Stimulated activated effector memory CD8-positive, alpha-beta T cell treated with anti-CD3 and anti-CD28 coated beads, Interleukin-12 subunit alpha, Interleukin-12 subunit beta, amount 100 ng/mL, for 72 hours (primary cell): ENCODE measurements around the gene RAB8A.
"Not testable (repeated sequence)": the region's sequence is repeated elsewhere in the genome, so short reads cannot be mapped to it uniquely, and the experiment has no call there.

Experiments
- ATAC-seq: fragments of 150-1000 bp; cut with Tn5 transposase; 2 replicates; pipeline ENCODE4 v1.10.0; 2021
- DNase-seq, 2 donors: peaks; one replicate each; pipeline ENCODE4 v3.0.0; 2021 to 2022; ENCODE audit warnings: low spot score in 2 of 2
- H3K27ac Mint-ChIP-seq: one replicate; pipeline ENCODE4 v1.8.0; 2022; ENCODE audit warnings: mild to moderate bottlenecking, mixed read lengths
- H3K36me3 Mint-ChIP-seq: one replicate; pipeline ENCODE4 v1.8.0; 2022; ENCODE audit warnings: mild to moderate bottlenecking, mixed read lengths
- H3K4me1 Mint-ChIP-seq: one replicate; pipeline ENCODE4 v1.8.0; 2022; ENCODE audit warnings: mixed read lengths
- H3K4me3 Mint-ChIP-seq: one replicate; pipeline ENCODE4 v1.8.0; 2022; ENCODE audit warnings: mild to moderate bottlenecking, mixed read lengths
- H3K9me3 Mint-ChIP-seq: one replicate; pipeline ENCODE4 v1.8.0; 2022; ENCODE audit warnings: mixed read lengths

The RAB8A gene

DNA sequence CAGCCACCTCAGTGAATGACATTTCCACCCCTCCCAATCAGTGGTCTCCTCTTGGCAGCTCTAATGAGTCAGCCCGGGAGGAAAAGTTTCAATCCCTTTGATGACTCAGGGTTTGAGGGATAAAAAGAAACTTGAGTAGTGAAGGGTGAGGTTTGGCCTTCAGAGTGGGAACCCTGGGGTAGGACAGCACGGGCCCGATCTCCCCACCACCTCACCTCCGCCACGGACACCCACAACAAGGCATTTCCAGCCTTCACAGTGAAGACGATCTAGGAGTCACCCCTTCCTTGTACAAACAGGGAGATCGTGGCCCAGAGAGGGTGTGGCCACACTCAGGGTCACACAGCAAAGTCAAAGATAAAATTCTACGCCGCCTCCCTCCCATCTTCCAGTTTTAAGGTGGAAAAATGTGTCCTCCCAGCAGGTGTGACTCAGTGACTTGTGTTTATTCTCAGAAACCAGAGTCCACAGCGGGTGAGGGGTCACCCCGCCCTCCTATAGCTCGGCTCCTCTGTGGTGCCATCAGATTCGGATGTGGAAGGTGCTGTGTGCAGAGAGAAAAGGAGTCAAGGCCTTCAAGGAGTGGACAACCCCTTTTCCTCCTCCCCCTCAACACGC, 49.4 kb downstream of the RAB8A start:
- H3K36me3 Mint-ChIP-seq, result peaks cover 23% of the 10 kb centered on the region
- ATAC-seq (peak; percentile 83), DNase-seq (no peak)
- peaks cover 11% of the 10 kb centered on the region for H3K4me1 Mint-ChIP-seq
- no peaks in the 10 kb centered on the region for H3K9me3 Mint-ChIP-seq
- peak overlapping the region; percentile 35 for H3K4me3 Mint-ChIP-seq
- H3K27ac Mint-ChIP-seq, result no peak overlapping the region

DNA sequence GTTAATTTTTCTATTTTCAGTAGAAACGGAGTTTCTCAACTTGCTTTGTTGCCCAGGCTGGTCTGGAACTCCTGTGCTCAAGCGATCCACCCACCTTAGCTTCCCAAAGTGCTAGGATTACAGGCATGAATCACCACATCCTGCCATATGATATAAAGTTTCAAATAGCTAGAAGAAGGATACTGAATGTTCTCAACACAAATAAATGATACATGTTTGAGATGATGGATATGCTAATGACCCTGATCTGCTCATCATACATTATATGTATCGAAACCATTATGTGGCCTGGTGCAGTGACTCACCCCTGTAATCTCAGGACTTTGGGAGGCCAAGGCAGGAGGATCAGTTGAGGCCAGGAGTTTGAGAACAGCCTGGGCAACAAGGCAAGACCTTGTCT, 50.2 kb downstream of the RAB8A start:
- Mint-ChIP-seq H3K36me3 (peaks cover 15% of the 10 kb centered on the region), H3K9me3 (no peaks in the 10 kb centered on the region), H3K4me3 (no peak overlapping the region), H3K27ac (no peak overlapping the region), H3K4me1 (peaks cover 11% of the 10 kb centered on the region)
- DNase-seq, result no peak
- peak; percentile 43 for ATAC-seq

DNA sequence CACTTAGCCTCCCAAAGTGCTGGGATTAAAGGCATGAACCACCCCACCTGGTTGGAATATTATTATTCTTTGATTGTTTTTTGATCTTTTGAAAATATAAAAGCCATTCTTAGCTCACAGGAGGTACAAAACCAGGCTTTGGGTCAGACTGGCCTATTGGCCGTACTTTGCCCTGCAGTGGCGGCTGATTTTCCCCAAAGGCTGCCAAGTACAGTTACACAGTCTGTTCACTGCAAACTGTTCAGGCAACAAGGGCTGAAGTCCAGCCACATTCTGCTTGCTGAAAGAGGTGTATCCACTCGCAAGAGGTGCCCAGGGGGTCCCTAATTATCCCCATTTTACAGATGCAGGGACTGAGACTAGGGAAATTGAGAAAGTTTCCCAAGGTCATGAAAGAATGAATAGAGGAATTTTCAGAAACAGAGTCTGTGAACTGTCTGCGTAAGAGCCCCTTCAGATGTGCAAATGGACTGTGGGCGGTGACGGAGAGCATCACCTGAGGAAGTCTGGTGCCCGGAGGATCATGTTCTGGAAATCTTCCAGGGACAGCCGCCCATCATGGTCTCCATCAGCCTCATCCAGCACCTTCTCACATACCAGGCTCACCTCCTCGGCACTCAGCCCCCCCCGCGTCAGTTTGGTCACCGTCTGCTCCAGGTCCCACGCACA, 52.7 kb downstream of the RAB8A start:
- DNase-seq, result no peak
- no peak for ATAC-seq
- no peak overlapping the region for H3K4me3 Mint-ChIP-seq
- H3K9me3 Mint-ChIP-seq, result no peaks in the 10 kb centered on the region
- H3K27ac Mint-ChIP-seq, result no peak overlapping the region
- H3K4me1 Mint-ChIP-seq, result peaks cover 27% of the 10 kb centered on the region
- no peaks in the 10 kb centered on the region for H3K36me3 Mint-ChIP-seq

DNA sequence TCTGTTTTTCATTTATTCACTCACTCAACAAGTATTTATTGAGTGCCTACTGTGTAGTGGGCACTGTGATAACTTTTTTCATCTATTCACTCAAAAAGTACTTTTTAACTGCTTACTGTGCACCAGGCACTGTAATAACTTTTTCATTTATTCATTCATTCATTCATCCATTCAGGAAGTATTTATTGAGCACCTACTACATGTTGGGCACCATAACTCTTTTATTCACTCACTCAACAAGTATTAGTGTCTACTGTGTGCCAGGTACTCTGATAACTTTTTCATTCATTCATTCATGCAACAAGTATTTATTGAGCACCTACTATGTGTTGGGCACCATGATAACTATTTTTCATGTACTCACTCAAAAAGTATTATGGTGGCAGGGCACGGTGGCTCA, 54.7 kb downstream of the RAB8A start:
- H3K4me3 Mint-ChIP-seq, result no peak overlapping the region
- no peak overlapping the region for H3K27ac Mint-ChIP-seq

DNA sequence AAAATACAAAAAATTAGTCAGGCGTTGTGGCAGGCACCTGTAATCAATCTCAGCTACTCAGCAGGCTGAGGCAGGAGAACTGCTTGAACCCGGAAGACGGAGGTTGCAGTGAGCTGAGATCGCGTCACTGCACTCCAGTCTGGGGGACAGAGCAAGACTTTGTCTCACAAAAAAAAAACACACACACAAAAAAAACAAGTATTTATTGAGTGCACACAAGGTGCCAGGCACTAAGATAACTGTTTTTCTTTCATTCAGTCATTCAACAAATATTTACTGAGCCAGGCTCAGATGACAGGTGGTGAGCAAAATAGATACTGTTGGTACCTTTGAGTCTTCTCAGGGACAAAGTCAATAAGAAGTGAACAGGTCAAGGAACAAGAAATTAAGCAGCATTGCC, 55.4 kb downstream of the RAB8A start:
- Mint-ChIP-seq H3K9me3 (no peaks in the 10 kb centered on the region), H3K4me3 (no peak overlapping the region), H3K27ac (no peak overlapping the region), H3K4me1 (peaks cover 16% of the 10 kb centered on the region), H3K36me3 (no peaks in the 10 kb centered on the region)
- ATAC-seq (no peak), DNase-seq (no peak)

More for the DNA sequence above, 54.7 kb downstream of the RAB8A start:
- ATAC-seq (no peak), DNase-seq (no peak)
- Mint-ChIP-seq H3K4me1 (peaks cover 16% of the 10 kb centered on the region), H3K9me3 (no peaks in the 10 kb centered on the region), H3K36me3 (no peaks in the 10 kb centered on the region)

DNA sequence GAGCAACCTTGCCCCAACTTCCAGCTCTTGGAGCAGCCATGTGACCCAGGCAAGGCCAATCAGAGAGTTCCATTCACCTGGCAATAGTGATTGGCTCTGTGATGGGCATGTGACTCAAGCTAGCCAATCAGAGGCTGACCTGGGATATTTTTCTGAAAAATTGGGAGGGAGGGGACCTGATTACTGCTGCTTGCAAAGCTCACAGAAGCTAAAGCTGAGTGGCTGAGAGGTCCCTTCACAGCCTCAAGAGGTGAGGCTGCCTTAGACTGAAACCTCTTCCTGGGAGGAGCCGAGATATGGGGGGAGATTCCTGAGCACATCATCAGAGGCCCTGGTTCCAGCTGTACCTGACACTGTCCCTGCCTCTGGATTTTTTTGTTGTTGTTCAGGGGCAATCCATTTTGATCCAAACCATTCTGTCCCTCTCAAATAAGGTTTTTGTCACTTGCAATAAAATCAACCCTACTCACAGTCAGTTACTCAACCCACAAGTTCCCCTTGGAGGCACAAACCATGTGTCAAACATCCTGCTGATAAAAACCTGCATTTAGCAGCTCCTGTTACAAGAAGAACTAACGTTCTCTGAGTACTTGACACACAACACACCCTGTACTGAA, 56.9 kb downstream of the RAB8A start:
- DNase-seq (no peak), ATAC-seq (peak; percentile 67)
- H3K4me3 Mint-ChIP-seq, result no peak overlapping the region
- no peaks in the 10 kb centered on the region for H3K9me3 Mint-ChIP-seq
- H3K4me1 Mint-ChIP-seq, result peaks cover 29% of the 10 kb centered on the region
- H3K27ac Mint-ChIP-seq, result peak overlapping the region; percentile 78
- H3K36me3 Mint-ChIP-seq, result no peaks in the 10 kb centered on the region

DNA sequence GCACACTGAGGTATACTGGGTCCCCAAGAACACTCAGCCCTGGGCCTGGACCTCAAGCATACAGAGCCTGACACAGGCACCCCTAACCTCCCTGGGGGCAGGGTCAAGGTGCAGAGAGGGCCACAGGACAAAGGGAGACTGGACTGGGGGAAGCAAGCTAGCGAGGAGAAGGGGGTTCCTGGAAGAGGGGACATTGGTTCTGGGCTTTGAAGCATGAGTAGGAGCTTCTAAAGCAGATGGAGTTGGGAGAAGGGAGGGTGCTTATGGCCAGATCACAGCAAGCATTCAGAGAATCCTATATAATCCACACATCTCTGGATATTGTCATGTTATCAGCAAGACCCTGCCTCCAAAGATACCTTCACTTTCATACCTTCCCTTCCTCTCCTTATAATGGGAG, 58.4 kb downstream of the RAB8A start:
- Mint-ChIP-seq H3K27ac (peak overlapping the region; percentile 65), H3K4me3 (no peak overlapping the region)
- no peak for DNase-seq

DNA sequence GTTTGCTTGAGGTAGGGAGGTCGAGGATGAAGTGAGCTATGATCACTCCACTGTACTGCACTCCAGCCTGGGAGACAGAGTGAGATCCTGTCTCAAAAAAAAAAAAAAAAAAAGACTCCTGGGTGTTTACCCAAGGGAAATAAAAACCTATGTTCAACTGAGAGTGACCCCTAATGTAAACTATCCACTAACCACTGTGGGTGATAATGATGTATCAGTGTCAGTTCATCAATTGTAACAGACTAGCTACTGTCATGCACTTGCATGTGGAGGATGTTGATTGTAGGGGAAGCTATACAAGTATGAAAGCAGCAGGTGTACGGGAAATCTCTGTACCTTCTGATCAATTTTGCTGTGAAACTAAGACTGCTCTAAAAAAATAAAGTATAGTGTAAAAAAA, 64.3 kb downstream of the RAB8A start:
- no peak for ATAC-seq
- Mint-ChIP-seq H3K9me3 (no peaks in the 10 kb centered on the region), H3K36me3 (no peaks in the 10 kb centered on the region), H3K4me1 (peaks cover 15% of the 10 kb centered on the region), H3K27ac (no peak overlapping the region), H3K4me3 (no peak overlapping the region)
- DNase-seq, result no peak

More for the DNA sequence above, 58.4 kb downstream of the RAB8A start:
- no peaks in the 10 kb centered on the region for H3K36me3 Mint-ChIP-seq
- no peaks in the 10 kb centered on the region for H3K9me3 Mint-ChIP-seq
- ATAC-seq, result no peak
- H3K4me1 Mint-ChIP-seq, result peaks cover 31% of the 10 kb centered on the region

DNA sequence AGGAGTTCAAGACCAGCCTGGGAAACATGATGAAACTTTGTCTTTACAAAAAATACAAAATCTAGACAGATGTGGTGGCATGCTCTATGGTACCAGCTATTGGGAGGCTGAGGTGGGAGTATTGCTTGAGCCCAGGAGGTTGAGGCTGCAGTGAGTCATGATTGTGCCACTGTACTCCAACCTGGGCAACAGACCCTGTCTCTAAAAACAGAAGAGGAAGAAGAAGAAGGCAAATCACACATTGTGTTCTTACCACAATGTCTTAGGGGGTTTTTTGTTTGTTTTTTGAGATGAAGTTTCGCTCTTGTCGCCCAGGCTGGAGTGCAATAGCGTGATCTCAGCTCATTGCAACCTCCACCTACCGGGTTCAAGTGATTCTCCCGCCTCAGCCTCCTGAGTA, 67.2 kb downstream of the RAB8A start:
- not testable (repeated sequence) for H3K4me3 Mint-ChIP-seq

DNA sequence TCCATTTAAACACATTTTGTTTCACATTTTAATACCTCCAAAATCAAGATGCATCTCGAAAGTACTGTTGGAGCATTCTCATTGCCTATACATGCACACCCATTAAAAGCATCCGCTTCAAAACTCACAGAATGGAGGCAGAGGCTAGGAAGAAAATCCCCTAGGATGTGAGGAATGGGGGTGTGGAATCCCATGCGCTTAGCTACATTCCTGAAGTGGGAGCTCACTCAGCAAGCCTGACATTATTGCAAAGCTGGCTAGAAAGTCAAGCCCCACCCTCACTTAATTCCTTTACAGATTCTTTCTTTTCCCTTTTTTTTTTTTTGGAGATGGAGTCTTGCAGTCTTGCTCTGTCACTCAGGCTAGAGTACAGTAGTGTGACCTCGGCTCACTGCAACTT, 68.9 kb downstream of the RAB8A start:
- no peak for DNase-seq
- Mint-ChIP-seq H3K4me3 (no peak overlapping the region), H3K9me3 (no peaks in the 10 kb centered on the region), H3K4me1 (peaks cover 9% of the 10 kb centered on the region), H3K27ac (no peak overlapping the region), H3K36me3 (peaks cover 14% of the 10 kb centered on the region)
- no peak for ATAC-seq

More for the DNA sequence above, 67.2 kb downstream of the RAB8A start:
- not testable (repeated sequence) for H3K4me1 Mint-ChIP-seq, H3K36me3 Mint-ChIP-seq, H3K9me3 Mint-ChIP-seq, DNase-seq, H3K27ac Mint-ChIP-seq, ATAC-seq
